ENCODE measurements around the gene KMT5C. TPM values are rescaled to one million over a fixed set of nuclear protein-coding genes. Genes with fewer than 3 reads are reported as not detected.
A peak's percentile ranks its signal among the peaks of the same experiment; 100 is the strongest.

The KMT5C gene
- total RNA-seq, 6 donors from 2014 or later, result 9.1 to 111 (median 15.6) TPM

DNA sequence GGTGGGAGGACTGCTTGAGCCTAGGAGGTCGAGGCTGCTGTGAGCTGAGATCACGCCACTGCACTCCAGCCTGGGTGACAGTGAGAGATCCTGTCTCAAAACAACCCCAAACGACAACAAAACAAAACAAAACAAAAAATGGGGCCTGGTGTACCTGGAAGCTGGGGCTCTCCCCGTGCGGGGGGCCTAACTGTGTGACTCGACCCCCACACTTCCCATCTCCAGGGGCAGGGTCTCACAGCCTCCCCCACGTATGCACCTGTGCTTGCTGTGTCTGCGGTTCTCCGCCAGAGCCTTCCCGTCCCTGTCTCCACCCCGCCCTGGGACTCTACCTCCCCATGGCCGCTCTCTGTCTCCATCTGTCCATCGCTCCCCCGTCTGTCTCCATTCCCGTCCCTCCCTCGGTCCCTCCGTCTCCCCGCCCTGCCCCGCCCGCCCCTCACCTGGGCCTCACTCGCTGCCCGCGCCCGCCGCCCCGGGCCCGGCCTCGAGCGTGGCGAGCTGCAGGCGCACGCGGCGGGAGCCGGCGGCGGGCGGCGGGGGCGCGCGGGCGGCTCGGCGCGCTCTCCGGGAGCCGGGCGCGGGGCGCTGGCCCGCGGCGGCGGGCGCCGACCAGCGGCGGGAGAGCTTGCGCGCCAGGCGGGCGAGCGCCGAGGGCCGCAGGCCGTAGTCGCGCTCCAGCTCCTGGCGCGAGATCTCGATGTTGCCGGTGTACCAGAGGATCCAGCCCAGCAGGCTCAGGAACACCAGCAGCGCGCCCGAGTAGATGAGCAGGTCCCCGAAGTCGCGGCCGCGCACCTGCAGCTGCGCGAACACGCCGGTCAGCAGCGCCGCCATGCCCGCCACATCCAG is 43.8 kb downstream of the KMT5C start:
- H3K27me3 ChIP-seq, result no peaks in the 10 kb centered on the region
- no peaks in the 10 kb centered on the region for H3K9me3 ChIP-seq
- ATAC-seq (ENCODE audit: low FRiP score in 2 of 2), result peak in 1 of 2 donors; percentile 27

DNA sequence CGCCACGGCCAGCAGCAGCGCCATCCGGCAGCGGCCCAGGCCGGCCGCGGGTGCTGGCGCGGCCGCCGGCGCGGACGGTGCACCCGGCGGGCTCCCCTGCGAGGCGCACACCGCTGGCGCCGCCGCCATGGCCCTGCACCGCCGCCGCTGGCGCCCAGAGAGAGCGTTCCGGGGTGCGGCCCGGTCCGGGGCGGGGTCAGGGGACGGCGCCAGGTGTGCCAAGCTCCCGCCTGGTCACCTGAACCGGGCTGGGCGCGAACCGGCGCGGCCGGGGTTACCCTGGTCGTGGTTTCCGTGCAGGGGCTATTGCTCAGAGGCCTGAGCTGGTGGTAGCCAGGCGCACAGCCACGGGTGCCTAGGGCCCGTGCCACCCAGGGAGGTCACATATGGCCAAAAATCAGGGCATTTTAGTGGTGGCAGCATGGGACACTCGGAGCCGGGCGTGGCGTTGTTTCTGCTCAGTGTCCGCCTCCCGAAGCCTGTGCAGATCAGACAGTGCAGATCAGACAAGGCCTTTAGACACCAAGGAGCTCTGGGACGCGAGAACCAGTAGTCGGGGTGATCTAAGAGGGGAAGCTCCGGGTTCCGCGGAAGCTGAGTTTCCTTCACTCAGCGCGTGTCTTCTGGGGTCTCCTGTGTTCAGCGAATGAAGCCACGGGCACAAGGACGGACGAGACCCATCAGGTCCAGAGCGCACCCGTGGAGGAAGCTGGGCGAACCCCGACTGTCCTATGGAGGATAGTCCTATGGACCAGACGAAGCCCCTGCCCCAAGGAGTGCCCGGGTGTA is 44.6 kb downstream of the KMT5C start, which contains the start of gene TMEM238:
Gene TMEM238 (minus strand): TSS at position 162 of the 789 bp plus-strand sequence. CDS start 33 bp downstream, at position 129.
- Histone ChIP-seq H3K36me3 (peaks cover 12 to 30% (median 18%) of the 10 kb centered on the region in 4 donors), H3K4me3 (peak within 1 kb of the TSS; percentile 47 to 99 (median 85)), H3K9me3 (no peaks in the 10 kb centered on the region), H3K27ac (peak within 1 kb of the TSS; percentile 91 to 97 (median 92)), H3K27me3 (no peaks in the 10 kb centered on the region), H3K4me1 (peaks cover 40 to 51% (median 42%) of the 10 kb centered on the region in 4 donors)
- ATAC-seq (ENCODE audit: low FRiP score in 2 of 2), result peak in 1 of 2 donors; percentile 44
- TF ChIP-seq EP300 (IDR thresholded peaks at IDR 0.05) (no peak), POLR2A (IDR thresholded peaks at IDR 0.05) (peak in 1 of 4 donors; percentile 63), POLR2AphosphoS5 (IDR thresholded peaks at IDR 0.05) (peak in 1 of 2 donors; percentile 20)
- TF ChIP-seq, protein P1, sequence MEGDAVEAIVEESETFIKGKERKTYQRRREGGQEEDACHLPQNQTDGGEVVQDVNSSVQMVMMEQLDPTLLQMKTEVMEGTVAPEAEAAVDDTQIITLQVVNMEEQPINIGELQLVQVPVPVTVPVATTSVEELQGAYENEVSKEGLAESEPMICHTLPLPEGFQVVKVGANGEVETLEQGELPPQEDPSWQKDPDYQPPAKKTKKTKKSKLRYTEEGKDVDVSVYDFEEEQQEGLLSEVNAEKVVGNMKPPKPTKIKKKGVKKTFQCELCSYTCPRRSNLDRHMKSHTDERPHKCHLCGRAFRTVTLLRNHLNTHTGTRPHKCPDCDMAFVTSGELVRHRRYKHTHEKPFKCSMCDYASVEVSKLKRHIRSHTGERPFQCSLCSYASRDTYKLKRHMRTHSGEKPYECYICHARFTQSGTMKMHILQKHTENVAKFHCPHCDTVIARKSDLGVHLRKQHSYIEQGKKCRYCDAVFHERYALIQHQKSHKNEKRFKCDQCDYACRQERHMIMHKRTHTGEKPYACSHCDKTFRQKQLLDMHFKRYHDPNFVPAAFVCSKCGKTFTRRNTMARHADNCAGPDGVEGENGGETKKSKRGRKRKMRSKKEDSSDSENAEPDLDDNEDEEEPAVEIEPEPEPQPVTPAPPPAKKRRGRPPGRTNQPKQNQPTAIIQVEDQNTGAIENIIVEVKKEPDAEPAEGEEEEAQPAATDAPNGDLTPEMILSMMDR (IDR thresholded peaks at IDR 0.05), result peak in 2 of 6 experiments; percentile 33 to 45
- peak; percentile 68 to 94 for DNase-seq
- 29 to 37% methylated on average over 14 to 45 of the region's 72 CpGs for WGBS, 2 donors

More for the DNA sequence above, 43.8 kb downstream of the KMT5C start:
- Histone ChIP-seq H3K27ac (peak overlapping the region; percentile 91 to 97 (median 92)), H3K4me1 (peaks cover 37 to 43% (median 37%) of the 10 kb centered on the region in 4 donors), H3K4me3 (peak overlapping the region; percentile 47 to 99 (median 85)), H3K36me3 (peaks cover 9 to 21% (median 10%) of the 10 kb centered on the region in 4 donors)
- TF ChIP-seq POLR2AphosphoS5 (IDR thresholded peaks at IDR 0.05), result no peak
- TF ChIP-seq, protein P1 (IDR thresholded peaks at IDR 0.05), result peak; percentile 13 to 67 (median 48)
- 13 to 29% methylated on average over 9 to 24 of the region's 88 CpGs for WGBS, 2 donors
- peak in 1 of 2 donors; percentile 54 for DNase-seq

DNA sequence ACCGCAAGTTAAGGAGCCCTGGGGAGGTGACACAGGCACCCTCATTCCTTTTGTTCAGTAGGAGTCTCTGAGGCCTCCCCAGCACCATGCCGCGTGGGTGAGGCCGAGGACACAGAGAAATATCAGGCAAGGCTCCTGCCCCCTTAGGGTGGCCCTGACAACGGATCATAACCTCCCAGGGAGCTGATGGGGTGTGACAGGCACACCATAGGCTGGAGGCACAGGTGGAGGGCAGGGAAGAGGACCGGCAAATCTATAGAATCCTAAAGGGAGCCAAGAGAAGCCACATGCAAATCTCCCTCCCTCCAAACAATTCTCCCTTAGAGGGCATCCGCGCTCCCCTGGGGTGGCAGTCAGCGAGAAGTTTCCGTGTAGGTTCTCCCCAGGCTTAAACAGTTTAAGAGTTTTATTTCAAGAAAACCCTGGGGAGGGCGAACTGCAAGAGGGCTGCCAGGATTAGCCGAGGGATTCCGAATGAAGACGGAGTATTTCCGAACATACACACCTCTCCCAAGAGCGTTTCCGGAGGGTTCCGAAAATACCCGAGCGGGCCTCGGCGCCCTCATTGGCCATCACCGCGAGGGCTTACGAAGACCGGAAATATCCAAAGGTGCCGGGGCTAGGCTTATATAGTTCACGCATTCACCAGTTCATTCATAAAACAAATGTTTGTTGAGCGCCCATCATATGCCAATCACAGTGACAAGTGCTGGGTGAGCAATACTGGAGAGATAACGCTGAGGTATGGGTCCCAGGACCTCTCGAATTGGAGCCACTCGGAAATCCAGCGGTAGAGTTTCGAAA is 45.4 kb downstream of the KMT5C start:
- DNase-seq (peak; percentile 94 to 96), ATAC-seq (ENCODE audit: low FRiP score in 2 of 2) (peak; percentile 92 to 94)
- Histone ChIP-seq H3K27ac (peak overlapping the region; percentile 91 to 97 (median 92)), H3K4me3 (peak overlapping the region; percentile 22 to 99 (median 85)), H3K36me3 (peaks cover 12 to 37% (median 26%) of the 10 kb centered on the region in 4 donors), H3K4me1 (peaks cover 40 to 59% (median 44%) of the 10 kb centered on the region in 4 donors), H3K27me3 (no peaks in the 10 kb centered on the region), H3K9me3 (no peaks in the 10 kb centered on the region)
- TF ChIP-seq EP300 (IDR thresholded peaks at IDR 0.05), result no peak
- TF ChIP-seq, protein P1 (IDR thresholded peaks at IDR 0.05), result no peak
- 0 to 5% methylated on average over 8 to 34 of the region's 34 CpGs for WGBS, 2 donors

DNA sequence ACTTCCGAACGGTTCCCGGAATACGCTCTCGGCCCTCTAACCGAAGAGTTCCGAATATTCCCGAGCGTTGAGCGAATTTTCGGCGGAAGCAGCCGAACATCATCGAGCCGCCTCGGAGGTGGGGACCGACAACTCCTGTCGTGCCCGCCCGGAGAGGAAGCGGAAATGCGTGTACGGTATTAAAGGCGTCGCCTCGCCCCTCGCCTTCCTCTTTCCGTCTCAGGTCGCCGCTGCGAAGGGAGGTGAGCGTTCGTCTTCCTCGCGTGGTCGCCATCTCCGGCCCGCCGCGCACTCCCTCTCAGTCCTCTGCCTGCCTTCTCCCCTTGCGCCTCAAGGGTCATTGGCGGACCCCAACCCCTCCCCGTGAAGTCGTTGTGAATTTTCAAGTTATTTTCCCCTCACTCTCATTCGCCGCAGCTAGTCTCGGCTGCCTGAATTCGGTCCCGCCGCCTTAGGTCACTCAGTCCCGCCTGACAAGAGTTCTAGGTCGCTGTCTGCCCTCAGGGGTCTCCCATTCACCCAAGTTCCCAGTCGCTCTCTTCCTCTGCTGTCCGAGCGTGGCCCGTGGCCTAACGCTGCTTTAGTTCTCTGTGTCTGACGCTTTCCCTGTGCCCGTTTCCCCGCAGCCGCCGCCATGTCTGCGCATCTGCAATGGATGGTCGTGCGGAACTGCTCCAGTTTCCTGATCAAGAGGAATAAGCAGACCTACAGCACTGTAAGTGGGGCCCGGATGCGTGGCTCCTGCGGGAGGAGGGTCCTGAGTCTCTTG is 46.2 kb downstream of the KMT5C start, which contains the start of gene RPL28:
Gene RPL28 (plus strand): TSS at position 209 of the 769 bp plus-strand sequence. CDS start 426 bp downstream, at position 635.
- 0% methylated on average over 59 to 65 of the region's 68 CpGs for WGBS, 2 donors
- peak within 1 kb of the TSS; percentile 60 to 99 (median 85) for H3K4me3 ChIP-seq
- peak within 1 kb of the TSS; percentile 91 to 97 (median 92) for H3K27ac ChIP-seq
- peaks cover 40 to 59% (median 44%) of the 10 kb centered on the region in 4 donors for H3K4me1 ChIP-seq
- ATAC-seq (ENCODE audit: low FRiP score in 2 of 2) (peak; percentile 95), DNase-seq (peak; percentile 93 to 98)
- TF ChIP-seq POLR2AphosphoS5 (IDR thresholded peaks at IDR 0.05) (peak; percentile 100), EP300 (IDR thresholded peaks at IDR 0.05) (peak in 1 of 4 donors; percentile 87), POLR2A (IDR thresholded peaks at IDR 0.05) (peak in 3 of 4 donors; percentile 94 to 100 (median 98))
- TF ChIP-seq, protein P1 (IDR thresholded peaks at IDR 0.05), result peak in 3 of 6 experiments; percentile 5 to 11 (median 6)
- no peaks in the 10 kb centered on the region for H3K9me3 ChIP-seq
- no peaks in the 10 kb centered on the region for H3K27me3 ChIP-seq
- H3K36me3 ChIP-seq, result peaks cover 12 to 45% (median 34%) of the 10 kb centered on the region in 4 donors

Measured in upper lobe of left lung (tissue), 6 donors.